Astrocyte (in vitro differentiated cells and primary cell): ENCODE measurements around the gene LRMDA.

Experiments used
- CTCF ChIP-seq: IDR thresholded peaks from 2 replicates; pipeline ENCODE4 v1.5.1; 2011; ENCODE audit warnings: low read depth, mild to moderate bottlenecking, inconsistent platforms, low read length, moderate library complexity; ENCODE audit not compliant: insufficient read depth
- EZH2 ChIP-seq: IDR thresholded peaks from 2 replicates; pipeline ENCODE4 v1.6.1; 2012; ENCODE audit warnings: mild to moderate bottlenecking, low read length, inconsistent platforms; ENCODE audit not compliant: insufficient read depth

GRCh38 chr10:75770626-75771081 lies 339.2 kb downstream of the LRMDA start:
- TF ChIP-seq CTCF (no peak), EZH2 (no peak)
